Occipital lobe (tissue), 3 donors: ENCODE data around the gene IVNS1ABP. TPM values are rescaled to one million over a fixed set of nuclear protein-coding genes. Genes with fewer than 3 reads are reported as not detected.
"Not testable (repeated sequence)": the region's sequence is repeated elsewhere in the genome, so short reads cannot be mapped to it uniquely, and the experiment has no call there.

Experiments
- DNase-seq: peaks from one replicate; lab custom pipeline; 2025; lab: John Stamatoyannopoulos, UW
- small RNA-seq: library from RNA; depleted of rRNA; stranded (forward); fragments of <200 nt; gene quantifications from one replicate; pipeline ENCODE3, GENCODE V24; 2014
- total RNA-seq: library from RNA; depleted of rRNA; stranded (reverse); fragments of >200 nt; gene quantifications from one replicate; pipeline ENCODE4 v1.2.3, GENCODE V29; 2014

Gene IVNS1ABP
- total RNA-seq, 1 donor from 2014 or later, result 249 TPM

DNA sequence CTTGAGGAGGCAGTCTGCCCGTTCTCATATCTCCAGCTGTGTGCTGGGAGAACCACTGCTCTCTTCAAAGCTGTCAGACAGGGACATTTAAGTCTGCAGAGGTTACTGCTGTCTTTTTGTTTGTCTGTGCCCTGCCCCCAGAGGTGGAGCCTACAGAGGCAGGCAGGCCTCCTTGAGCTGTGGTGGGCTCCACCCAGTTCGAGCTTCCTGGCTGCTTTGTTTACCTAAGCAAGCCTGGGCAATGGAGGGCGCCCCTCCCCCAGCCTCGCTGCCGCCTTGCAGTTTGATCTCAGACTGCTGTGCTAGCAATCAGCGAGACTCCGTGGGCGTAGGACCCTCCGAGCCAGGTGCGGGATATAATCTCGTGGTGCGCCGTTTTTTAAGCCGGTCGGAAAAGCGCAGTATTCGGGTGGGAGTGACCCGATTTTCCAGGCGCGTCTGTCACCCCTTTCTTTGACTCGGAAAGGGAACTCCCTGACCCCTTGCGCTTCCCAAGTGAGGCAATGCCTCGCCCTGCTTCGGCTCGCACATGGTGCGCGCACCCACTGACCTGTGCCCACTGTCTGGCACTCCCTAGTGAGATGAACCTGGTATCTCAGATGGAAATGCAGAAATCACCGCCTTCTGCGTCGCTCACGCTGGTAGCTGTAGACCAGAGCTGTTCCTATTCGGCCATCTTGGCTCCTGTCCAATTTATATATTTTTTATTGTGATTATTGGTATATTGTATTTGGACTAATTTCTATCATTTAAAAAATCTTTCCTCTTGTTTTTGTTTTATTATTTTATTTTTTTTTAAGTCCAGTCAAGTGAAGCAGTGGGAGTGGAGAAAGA, 59.7 kb downstream of the IVNS1ABP start:
- not testable (repeated sequence) for DNase-seq

DNA sequence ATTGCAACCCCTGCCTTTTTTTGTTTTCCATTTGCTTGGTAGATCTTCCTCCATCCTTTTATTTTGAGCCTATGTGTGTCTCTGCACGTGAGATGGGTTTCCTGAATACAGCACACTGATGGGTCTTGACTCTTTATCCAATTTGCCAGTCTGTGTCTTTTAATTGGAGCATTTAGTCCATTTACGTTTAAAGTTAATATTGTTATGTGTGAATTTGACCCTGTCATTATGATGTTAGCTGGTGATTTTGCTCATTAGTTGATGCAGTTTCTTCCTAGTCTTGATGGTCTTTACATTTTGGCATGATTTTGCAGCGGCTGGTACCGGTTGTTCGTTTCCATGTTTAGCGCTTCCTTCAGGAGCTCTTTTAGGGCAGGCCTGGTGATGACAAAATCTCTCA, 61.4 kb downstream of the IVNS1ABP start:
- DNase-seq, result not testable (repeated sequence)

DNA sequence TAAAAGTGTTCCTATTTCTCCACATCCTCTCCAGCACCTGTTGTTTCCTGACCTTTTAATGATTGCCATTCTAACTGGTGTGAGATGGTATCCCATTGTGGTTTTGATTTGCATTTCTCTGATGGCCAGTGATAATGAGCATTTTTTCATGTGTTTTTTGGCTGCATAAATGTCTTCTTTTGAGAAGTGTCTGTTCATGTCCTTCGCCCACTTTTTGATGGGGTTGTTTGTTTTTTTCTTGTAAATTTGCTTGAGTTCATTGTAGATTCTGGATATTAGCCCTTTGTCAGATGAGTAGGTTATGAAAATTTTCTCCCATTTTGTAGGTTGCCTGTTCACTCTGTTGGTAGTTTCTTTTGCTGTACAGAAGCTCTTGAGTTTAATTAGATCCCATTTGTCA, 64.6 kb downstream of the IVNS1ABP start:
- not testable (repeated sequence) for DNase-seq

DNA sequence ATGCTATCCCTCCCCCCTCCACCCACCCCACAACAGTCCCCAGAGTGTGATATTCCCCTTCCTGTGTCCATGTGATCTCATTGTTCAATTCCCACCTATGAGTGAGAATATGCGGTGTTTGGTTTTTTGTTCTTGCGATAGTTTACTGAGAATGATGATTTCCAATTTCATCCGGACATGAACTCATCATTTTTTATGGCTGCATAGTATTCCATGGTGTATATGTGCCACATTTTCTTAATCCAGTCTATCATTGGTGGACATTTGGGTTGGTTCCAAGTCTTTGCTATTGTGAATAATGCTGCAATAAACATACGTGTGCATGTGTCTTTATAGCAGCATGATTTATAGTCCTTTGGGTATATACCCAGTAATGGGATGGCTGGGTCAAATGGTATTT, 65.1 kb downstream of the IVNS1ABP start:
- not testable (repeated sequence) for DNase-seq

DNA sequence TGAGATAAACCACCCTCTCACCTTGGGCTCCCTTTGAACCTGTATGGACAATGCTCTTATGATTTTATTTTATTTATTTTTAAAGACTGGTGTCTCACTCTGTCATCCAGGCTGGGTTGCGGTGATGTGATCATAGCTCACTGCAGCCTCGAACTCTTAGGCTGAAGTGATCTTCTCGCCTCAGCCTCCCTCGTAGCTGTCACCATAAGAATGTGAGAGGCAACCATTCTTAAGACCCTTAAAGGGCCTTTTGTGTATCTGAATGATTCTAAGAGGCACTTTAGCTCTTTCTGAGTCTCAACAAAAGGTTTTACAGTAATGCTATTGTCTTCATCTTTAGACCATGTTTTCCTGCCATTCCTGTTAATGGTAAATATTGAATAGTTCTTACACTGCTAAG, 67.0 kb downstream of the IVNS1ABP start:
- no peak for DNase-seq

DNA sequence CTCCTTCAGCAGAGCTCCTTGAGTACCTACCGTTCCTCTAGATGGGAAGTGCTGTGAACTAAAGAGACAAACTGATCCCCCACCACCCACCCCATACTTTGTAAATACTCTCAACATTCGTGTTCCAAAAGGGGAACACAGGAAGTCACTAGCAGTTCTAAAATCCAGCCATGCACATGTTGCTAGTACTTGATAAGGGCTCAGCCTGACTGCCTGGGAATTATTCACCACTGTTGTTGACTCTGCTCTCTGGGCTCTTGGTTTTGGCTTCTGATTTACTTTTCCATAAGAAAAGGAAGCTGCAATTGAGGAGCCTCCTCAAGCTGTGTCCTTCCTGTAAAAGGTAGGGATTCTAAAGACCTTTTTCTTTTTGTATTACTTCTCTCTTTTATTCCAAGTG, 67.5 kb downstream of the IVNS1ABP start:
- DNase-seq, result no peak

Small RNA genes within 50 kb of the gene (small RNA-seq; reads per million reads assigned to genes)
- not detected for gene RF00019

Other genes with a start within 250 kb of the IVNS1ABP start
- 20.6 TPM for gene TRMT1L, start 160.3 kb downstream of the IVNS1ABP start, total RNA-seq
- 61.3 TPM for gene SWT1, start 160.1 kb downstream of the IVNS1ABP start, total RNA-seq